Activated T-helper 2 cell treated with anti-CD3 and anti-CD28 coated beads, Interferon-gamma antibody, Interleukin-2, Interleukin-4, amounts not matched to agents 10 μg/mL and 5 μg/mL and 100 μg/mL, durations not matched to agents 14 hours and 24 hours and 36 hours (primary cell): ENCODE results near the gene UBB. TPM values are rescaled to one million over a fixed set of nuclear protein-coding genes. Genes with fewer than 3 reads are reported as not detected.

ENCODE experiments used
- DNase-seq: peaks from one replicate; pipeline ENCODE4 v3.0.0; 2021; ENCODE audit warnings: low spot score
- H3K27ac Mint-ChIP-seq: one replicate; pipeline ENCODE4 v1.8.0; 2021; ENCODE audit warnings: mixed read lengths
- H3K27me3 Mint-ChIP-seq: one replicate; pipeline ENCODE4 v1.8.0; 2021; ENCODE audit warnings: low read depth, mixed read lengths
- H3K36me3 Mint-ChIP-seq: one replicate; pipeline ENCODE4 v1.8.0; 2021; ENCODE audit warnings: low read depth, mixed read lengths
- H3K4me1 Mint-ChIP-seq: one replicate; pipeline ENCODE4 v1.8.0; 2021; ENCODE audit warnings: low read depth, mixed read lengths
- H3K4me3 Mint-ChIP-seq: one replicate; pipeline ENCODE4 v1.8.0; 2021; ENCODE audit warnings: low read depth, mild to moderate bottlenecking, moderate library complexity, mixed read lengths
- H3K9me3 Mint-ChIP-seq: one replicate; pipeline ENCODE4 v1.8.0; 2021; ENCODE audit warnings: mixed read lengths
- intact Hi-C: fragments of 100-400 bp; cut with micrococcal nuclease; formaldehyde crosslinking; loops from one replicate; pipeline ENCODE4 v1.15.1; 2023
- total RNA-seq: library from RNA; stranded (reverse); gene quantifications from 2 replicates; pipeline ENCODE4 v1.2.3, GENCODE V29; 2022

Gene UBB
- total RNA-seq, 1 donor from 2014 or later, result 1,784 TPM

DNA sequence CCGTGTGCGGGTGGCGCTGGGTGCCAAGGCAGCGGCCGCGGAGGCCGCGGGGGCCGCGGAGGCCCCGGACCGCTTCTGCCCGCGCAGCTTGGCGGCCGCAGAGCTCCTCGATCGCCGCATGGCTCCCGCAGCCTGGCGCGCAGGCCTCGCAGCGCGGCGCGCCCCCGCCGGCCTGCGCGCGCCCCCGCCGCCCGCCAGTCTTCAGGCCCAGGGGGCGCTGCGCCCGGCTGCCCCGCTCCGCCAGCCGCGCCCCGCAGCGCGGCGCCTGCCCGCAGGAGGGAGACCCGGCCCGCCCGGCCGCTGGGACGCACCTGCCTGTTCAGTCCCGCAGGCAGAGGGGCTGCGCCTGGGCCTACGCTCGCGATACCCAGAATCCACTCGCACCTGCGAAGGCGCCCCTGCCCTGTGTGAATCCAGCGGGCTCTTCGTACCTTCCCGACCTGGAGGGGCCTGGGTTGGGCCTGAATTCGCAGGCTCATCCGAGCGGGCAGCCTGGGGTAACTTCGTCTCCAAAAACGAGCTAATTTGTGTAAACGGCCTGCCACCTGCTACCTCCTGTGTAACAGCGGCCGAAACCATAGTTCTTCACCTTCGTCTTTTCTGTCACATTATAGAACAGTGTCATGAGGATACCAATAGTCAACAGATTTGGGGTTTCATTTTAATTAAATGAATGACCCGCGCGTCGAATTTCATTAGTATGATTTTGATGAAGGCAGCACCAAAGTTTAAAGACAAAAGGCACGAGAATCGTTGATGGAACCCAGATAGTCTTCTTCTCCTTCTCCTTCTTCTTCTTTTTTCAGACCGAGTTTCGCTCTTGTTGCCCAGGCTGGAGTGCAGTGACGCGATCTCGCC, 27.3 kb upstream of the UBB start, which contains the start of gene CENPV:
CENPV (minus strand) TSS at position 153 of the 858 bp plus-strand sequence; CDS start at position 120, 33 bp downstream.
- H3K27me3 Mint-ChIP-seq, result peaks cover 17% of the 10 kb centered on the region
- H3K9me3 Mint-ChIP-seq, result no peaks in the 10 kb centered on the region
- peaks cover 20% of the 10 kb centered on the region for H3K36me3 Mint-ChIP-seq
- H3K4me1 Mint-ChIP-seq, result peaks cover 17% of the 10 kb centered on the region
- peak within 1 kb of the TSS; percentile 71 for H3K27ac Mint-ChIP-seq
- H3K4me3 Mint-ChIP-seq, result peak within 1 kb of the TSS; percentile 97
- intact Hi-C loops, result loop anchor here (2.0 to 10.0 kb wide), 2 partner anchors 67 to 139 kb away; partner anchors contain the start of genes NCOR1 and PIGL
- peak; percentile 49 for DNase-seq

DNA sequence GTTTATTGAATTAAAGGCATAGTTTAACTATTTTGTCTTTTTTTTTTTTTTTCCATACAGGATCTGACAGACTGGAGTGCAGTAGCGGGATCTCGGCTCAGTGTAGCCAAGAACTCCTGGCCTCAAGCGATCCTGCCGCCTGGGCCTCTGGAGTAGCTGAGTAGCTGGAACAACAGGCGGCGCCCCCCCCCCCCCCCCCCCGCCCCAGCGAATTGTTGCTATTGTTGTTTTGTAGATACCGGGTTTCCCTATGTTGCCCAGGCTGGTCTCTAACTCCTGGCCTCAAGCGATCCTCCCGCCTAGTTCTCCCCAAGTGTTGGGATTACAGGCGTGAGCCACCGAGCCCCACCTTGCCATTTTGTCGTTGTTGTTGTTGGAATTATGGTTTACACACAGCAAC, 26.3 kb upstream of the UBB start:
- Mint-ChIP-seq H3K27ac (no peak overlapping the region), H3K27me3 (peaks cover 17% of the 10 kb centered on the region), H3K9me3 (no peaks in the 10 kb centered on the region), H3K4me1 (peaks cover 17% of the 10 kb centered on the region), H3K4me3 (peak overlapping the region; percentile 74), H3K36me3 (peaks cover 12% of the 10 kb centered on the region)
- no peak for DNase-seq
- intact Hi-C loops, result loop anchor here (10.0 kb wide), 1 partner anchor 140 kb away; the partner anchor contains the start of genes NCOR1 and PIGL

GRCh38 chr17:16358394-16358793, 22.5 kb upstream of the UBB start:
- Mint-ChIP-seq H3K27ac (no peak overlapping the region), H3K9me3 (no peaks in the 10 kb centered on the region), H3K4me1 (peaks cover 9% of the 10 kb centered on the region), H3K36me3 (no peaks in the 10 kb centered on the region), H3K4me3 (no peak overlapping the region), H3K27me3 (peaks cover 16% of the 10 kb centered on the region)
- intact Hi-C loops, result loop anchor here (10.0 kb wide), 1 partner anchor 144 kb away; the partner anchor contains the start of genes NCOR1 and PIGL
- DNase-seq, result no peak

DNA sequence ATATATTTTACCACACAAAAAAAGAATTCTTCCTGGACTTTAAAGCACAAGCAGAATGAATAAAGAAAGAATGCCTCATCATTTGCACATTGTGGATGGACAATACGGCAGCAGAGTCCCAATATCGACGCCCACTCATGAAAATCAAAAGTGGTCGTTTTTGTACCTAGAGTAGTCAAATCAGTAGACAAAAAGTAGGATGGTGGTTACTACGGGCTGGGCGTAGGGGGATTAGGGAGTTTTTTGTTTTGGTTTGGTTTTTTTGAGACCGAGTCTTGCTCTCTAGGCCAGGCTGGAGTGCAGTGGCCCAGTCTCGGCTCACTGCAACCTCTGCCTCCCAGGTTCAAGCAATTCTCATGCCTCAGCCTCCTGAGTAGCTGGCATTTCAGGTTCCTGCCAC, 19.0 kb upstream of the UBB start:
- Mint-ChIP-seq H3K27me3 (peaks cover 8% of the 10 kb centered on the region), H3K27ac (no peak overlapping the region), H3K36me3 (no peaks in the 10 kb centered on the region), H3K9me3 (no peaks in the 10 kb centered on the region), H3K4me3 (no peak overlapping the region), H3K4me1 (peaks cover 4% of the 10 kb centered on the region)
- DNase-seq, result no peak
- intact Hi-C loops, result loop anchor here (5.0 kb wide), 1 partner anchor 55 kb away; the partner anchor contains the start of gene TRPV2

GRCh38 chr17:16363749-16364536, 16.9 kb upstream of the UBB start:
- H3K4me3 Mint-ChIP-seq, result no peak overlapping the region
- intact Hi-C loops, result loop anchor here (1.0 to 5.0 kb wide), 2 partner anchors 53 to 157 kb away; partner anchors contain the start of gene TRPV2
- H3K27me3 Mint-ChIP-seq, result no peaks in the 10 kb centered on the region
- H3K9me3 Mint-ChIP-seq, result no peaks in the 10 kb centered on the region
- peaks cover 4% of the 10 kb centered on the region for H3K4me1 Mint-ChIP-seq
- peak; percentile 61 for DNase-seq
- H3K36me3 Mint-ChIP-seq, result no peaks in the 10 kb centered on the region
- no peak overlapping the region for H3K27ac Mint-ChIP-seq

DNA sequence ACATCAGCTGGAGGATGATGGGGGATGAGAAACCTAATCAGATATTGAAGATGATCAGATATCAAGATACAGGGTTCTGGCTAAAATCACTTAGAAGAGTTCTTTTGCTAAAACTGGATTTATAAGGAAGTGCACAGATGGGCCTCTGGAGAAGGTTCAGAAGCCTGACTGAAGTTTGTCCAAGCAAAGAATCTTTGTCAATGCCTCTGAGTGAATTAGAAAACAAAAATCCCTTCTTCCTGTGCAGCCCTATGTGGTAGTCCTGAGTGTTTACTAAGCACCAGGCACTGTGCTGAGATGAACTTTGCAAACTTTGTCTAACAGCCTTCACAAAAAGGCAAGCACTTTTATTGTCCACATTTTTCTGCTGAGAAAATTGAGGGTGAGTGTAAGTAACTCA, 16.3 kb upstream of the UBB start:
- Mint-ChIP-seq H3K4me1 (peaks cover 4% of the 10 kb centered on the region), H3K4me3 (no peak overlapping the region)
- intact Hi-C loops, result loop anchor here (5.0 kb wide), 1 partner anchor 53 kb away; the partner anchor contains the start of gene TRPV2

DNA sequence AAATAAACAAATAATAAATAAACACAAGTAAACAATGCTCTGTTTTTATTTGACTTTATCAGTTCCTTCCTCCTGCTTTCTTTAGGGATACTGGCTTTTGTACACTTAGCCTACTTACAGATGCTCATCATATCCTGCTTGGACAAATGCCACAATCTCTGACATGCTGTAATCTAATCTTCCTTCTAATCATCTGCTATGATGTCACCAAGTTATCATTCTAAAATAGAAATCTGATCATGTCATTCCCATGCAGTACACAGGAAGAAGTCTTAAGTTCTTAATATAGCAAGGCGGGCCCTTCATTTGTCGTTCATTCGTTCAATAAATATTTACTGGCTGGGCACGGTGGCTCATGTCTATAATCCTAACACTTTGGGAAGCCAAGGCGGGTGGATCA, 9.1 kb upstream of the UBB start:
- Mint-ChIP-seq H3K27me3 (no peaks in the 10 kb centered on the region), H3K4me3 (no peak overlapping the region), H3K4me1 (peaks cover 2% of the 10 kb centered on the region), H3K27ac (no peak overlapping the region), H3K9me3 (no peaks in the 10 kb centered on the region), H3K36me3 (no peaks in the 10 kb centered on the region)
- no peak for DNase-seq
- intact Hi-C loops, result no loop called here

More for the DNA sequence above, 16.3 kb upstream of the UBB start:
- H3K27ac Mint-ChIP-seq, result no peak overlapping the region
- H3K36me3 Mint-ChIP-seq, result no peaks in the 10 kb centered on the region
- no peak for DNase-seq
- no peaks in the 10 kb centered on the region for H3K27me3 Mint-ChIP-seq
- H3K9me3 Mint-ChIP-seq, result no peaks in the 10 kb centered on the region

DNA sequence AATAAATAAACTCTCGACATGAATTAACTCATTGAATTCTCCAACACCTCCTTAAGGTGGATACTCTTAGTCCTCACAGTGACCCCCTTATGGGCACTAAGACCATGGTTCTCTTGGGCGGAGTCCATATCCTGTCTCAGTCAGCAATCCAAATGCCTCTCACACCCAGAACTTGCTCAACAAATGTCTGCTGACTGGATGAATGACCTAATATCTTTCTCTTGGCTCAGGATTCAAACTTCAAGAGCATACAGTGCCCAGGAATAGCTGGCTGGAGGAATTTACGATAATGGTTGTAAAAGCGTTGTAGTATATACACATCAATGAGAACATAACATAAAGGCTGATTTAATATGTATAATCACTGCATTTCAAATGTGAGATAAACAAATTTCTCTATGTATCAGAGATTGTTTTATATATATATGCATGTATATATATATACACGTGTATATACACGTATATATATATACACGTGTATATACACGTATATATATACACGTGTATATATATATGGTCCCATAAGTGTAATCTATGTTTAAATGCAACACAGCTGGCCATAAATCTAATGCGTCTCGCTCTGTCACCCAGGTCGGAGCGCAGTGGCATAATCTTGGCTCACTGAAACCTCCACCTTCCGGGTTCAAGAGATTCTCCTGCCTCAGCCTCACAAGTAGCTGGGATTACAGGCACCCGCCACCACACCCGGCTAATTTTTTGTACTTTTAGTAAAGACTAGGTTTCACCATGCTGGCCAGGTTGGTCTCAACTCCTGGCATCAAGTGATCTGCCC, 6.5 kb upstream of the UBB start:
- Mint-ChIP-seq H3K27ac (no peak overlapping the region), H3K9me3 (no peaks in the 10 kb centered on the region), H3K4me3 (no peak overlapping the region), H3K36me3 (no peaks in the 10 kb centered on the region), H3K4me1 (peaks cover 2% of the 10 kb centered on the region), H3K27me3 (no peaks in the 10 kb centered on the region)
- intact Hi-C loops, result no loop called here
- no peak for DNase-seq

DNA sequence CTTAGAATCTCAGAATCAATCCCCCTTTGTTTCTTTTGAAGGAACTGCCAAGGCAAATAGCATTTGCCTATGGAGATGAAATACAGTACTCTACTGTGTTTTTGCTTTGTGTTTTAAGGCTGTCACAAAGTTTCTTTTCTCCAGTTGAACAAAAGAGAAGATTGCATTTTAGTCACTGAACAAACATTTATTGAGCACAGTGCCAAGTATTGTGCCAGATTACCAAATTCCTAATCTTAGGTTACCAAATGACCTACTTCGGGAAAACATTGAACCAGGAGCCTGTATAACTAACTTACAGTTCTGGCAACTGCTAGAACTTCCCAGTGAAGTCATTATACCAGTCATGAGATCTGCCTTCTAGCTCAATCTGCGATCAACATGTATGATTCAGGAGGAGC, 3.0 kb upstream of the UBB start:
- Mint-ChIP-seq H3K9me3 (no peaks in the 10 kb centered on the region), H3K36me3 (peaks cover 20% of the 10 kb centered on the region), H3K4me3 (no peak overlapping the region), H3K27ac (no peak overlapping the region), H3K27me3 (no peaks in the 10 kb centered on the region), H3K4me1 (peaks cover 16% of the 10 kb centered on the region)
- DNase-seq, result no peak
- intact Hi-C loops, result no loop called here

GRCh38 chr17:16378636-16379282, 2.1 kb upstream of the UBB start:
- intact Hi-C loops, result no loop called here
- no peak overlapping the region for H3K4me3 Mint-ChIP-seq

GRCh38 chr17:16379654-16380053, 1.2 kb upstream of the UBB start:
- Mint-ChIP-seq H3K27ac (no peak overlapping the region), H3K4me1 (peaks cover 29% of the 10 kb centered on the region), H3K27me3 (no peaks in the 10 kb centered on the region), H3K9me3 (no peaks in the 10 kb centered on the region), H3K36me3 (peaks cover 37% of the 10 kb centered on the region), H3K4me3 (no peak overlapping the region)
- intact Hi-C loops, result loop anchor here (5.0 kb wide), 2 partner anchors 158 to 203 kb away; no protein-coding TSS in a partner anchor
- no peak for DNase-seq

More at GRCh38 chr17:16378636-16379282, 2.1 kb upstream of the UBB start:
- no peak for DNase-seq
- no peaks in the 10 kb centered on the region for H3K9me3 Mint-ChIP-seq
- H3K27me3 Mint-ChIP-seq, result no peaks in the 10 kb centered on the region
- H3K4me1 Mint-ChIP-seq, result peaks cover 20% of the 10 kb centered on the region
- no peak overlapping the region for H3K27ac Mint-ChIP-seq
- peaks cover 28% of the 10 kb centered on the region for H3K36me3 Mint-ChIP-seq

- no peaks in the 10 kb centered on the region for H3K9me3 Mint-ChIP-seq
- H3K36me3 Mint-ChIP-seq, result peaks cover 38% of the 10 kb centered on the region
- H3K4me3 Mint-ChIP-seq, result peak overlapping the region; percentile 96
- intact Hi-C loops, result loop anchor here (1.0 to 5.0 kb wide), 5 partner anchors 35 to 382 kb away; partner anchors contain the start of genes TTC19 and ZSWIM7
- DNase-seq, result no peak
- peaks cover 31% of the 10 kb centered on the region for H3K4me1 Mint-ChIP-seq
- peak overlapping the region; percentile 92 for H3K27ac Mint-ChIP-seq
- no peaks in the 10 kb centered on the region for H3K27me3 Mint-ChIP-seq
These were observed 567 bp downstream of the UBB start for GRCh38 chr17:16381496-16381820.
